CD4-positive, alpha-beta T cell treated with Interleukin-2 at 100 ng/mL for 4 hours (primary cell): ENCODE measurements around the gene SEC63.
"Not testable (repeated sequence)": the region's sequence is repeated elsewhere in the genome, so short reads cannot be mapped to it uniquely, and the experiment has no call there.

ENCODE experiments used
- DNase-seq: peaks from one replicate; pipeline ENCODE4 v3.0.0-alpha.2; 2020; ENCODE audit warnings: low spot score

SEC63 gene

DNA sequence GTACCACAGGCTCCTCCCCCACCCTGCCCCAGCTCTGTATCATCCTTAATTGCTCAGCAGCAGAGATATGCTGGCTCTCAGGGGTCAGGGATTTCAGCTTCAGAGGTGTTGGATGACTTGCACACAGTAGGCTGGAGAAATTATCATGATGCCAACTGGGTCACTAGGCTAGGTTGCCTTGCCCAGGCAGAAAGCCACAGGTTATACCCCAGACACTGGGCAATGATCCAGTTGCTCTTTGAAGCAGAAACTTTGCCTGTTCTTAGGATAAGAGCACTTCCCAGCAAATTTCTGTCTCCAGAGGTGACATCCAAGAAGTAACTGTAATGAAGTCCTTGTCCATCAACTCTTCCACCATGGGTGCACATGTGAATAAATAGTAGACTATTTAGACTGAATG lies 95.6 kb downstream of the SEC63 start:
- no peak for DNase-seq

DNA sequence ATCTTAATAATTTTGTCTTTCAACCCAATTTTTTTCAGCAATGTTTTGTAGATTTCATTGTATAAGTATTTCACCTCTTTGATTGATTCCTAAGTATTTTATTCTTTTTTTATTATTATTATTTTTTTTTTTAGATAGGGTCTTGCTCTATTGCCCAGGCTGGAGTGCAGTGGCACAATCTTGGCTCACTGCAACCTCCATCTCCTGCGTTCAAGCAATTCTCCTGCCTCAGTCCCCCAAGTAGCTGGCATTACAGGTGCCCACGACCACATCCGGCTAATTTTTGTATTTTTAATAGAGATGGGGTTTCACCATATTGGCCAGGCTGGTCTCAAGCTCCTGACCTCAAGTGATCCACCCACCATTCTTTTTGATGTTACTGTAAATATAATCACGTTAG lies 97.0 kb downstream of the SEC63 start:
- DNase-seq: not testable (repeated sequence)

- DNase-seq: not testable (repeated sequence)
Measured at GRCh38 chr6:107860144-107860543, 97.9 kb downstream of the SEC63 start.

DNA sequence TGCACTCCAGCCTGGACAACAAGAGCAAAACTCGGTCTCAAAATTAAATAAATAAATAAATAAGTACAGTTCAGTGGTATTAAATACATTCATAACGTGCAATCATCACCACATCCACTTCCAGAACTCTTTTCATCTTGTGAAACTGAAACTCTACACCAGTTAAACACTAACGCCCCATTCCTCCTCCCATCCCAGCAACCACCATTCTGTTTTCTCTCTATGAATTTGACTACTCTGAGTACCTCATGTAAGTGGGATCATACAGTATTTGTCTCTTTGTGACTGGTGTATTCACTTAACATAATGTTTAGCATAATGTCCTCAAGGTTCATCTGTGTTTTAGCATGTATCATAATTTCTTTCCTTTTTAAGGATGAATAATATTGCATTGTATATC lies 104.8 kb downstream of the SEC63 start:
- DNase-seq: no peak

GRCh38 chr6:107849325-107849724 lies 108.7 kb downstream of the SEC63 start:
- no peak for DNase-seq

DNA sequence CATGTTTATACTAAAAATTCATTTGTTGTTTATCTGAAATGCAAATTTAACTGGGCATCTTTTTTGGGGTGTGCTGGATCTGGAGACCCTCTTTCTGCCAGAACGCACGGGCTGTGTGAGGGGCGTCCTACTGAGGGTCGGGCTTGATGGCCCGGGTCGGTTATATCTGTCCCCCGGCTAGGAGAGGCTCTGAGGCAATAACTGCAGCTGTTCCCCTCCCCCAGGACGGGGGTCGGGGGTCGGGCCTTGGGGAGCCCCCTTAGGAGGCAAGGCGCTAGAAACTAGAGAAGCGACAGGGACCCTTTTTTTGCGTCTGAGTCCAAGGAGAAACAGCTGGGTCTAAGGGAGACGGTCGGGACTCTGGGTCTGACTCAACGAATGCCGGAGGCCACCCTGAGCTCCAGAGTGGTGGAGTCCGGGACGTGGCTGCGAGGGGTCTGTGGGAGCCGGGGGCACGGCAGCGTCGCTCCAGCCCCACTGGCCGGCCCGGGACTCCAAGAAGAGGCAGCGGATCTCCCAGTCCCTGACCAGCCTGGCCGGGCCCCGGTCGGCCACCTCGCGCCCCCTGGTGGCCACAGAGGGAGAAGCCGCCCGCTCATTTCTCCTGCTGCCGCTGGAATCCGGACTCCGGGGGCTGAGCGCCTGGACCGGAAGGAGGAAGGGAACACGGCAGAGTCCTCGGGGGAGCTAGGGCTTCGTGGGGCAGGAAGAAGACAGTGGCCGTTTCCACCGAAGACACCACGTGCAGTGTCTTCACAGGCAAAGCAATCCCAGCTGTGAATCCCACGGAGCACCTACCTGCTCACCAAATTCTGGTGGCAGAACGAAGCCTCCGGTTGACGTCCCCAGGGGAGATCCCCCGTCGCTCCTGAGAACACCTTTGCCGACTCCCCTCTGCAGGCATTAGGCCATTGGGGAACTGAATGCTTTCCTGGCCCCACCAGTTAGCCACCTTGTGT lies 109.9 kb downstream of the SEC63 start:
- peak; percentile 80 for DNase-seq

GRCh38 chr6:107846262-107846795 lies 111.7 kb downstream of the SEC63 start:
- no peak for DNase-seq

DNA sequence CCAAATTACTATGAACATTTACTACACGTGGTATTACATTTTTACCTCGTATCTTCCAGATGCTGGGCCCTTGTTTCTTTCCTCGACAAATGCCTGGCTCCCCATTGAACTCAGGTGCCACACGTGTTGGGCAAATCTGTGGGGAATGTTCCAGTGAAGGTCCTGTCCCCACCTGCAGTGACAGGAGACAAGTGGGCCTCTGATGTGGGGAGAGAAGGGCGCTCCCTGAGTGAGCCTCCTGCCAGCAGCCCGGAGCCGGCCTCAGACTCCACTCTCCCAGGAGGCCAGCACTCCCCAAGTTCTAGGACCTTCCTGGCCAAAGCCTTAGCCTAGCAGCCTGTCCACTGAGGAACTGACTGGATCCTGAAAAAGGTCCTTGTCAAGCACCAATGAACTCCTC lies 112.2 kb downstream of the SEC63 start:
- DNase-seq: no peak

DNA sequence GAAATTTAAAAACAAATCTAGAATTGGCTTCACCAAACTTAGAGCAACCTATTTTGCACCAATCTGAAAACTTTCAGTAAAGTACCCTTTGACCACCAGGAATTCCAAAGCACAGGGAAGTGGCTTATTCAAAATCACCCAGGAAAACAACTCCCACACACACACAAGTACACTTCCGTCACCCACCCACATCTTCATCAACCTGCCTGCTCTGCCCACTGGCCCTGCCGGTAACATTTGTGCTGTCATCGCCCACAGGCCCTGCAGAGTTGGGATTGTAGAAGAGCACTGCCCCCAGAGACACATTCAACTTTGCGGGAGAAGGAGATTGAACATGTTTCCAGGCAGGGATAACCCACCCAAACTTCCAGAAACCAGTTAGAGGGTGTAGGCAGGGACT lies 114.6 kb downstream of the SEC63 start:
- DNase-seq: no peak

- DNase-seq: no peak
Measured at GRCh38 chr6:107841275-107841670, 116.7 kb downstream of the SEC63 start.

DNA sequence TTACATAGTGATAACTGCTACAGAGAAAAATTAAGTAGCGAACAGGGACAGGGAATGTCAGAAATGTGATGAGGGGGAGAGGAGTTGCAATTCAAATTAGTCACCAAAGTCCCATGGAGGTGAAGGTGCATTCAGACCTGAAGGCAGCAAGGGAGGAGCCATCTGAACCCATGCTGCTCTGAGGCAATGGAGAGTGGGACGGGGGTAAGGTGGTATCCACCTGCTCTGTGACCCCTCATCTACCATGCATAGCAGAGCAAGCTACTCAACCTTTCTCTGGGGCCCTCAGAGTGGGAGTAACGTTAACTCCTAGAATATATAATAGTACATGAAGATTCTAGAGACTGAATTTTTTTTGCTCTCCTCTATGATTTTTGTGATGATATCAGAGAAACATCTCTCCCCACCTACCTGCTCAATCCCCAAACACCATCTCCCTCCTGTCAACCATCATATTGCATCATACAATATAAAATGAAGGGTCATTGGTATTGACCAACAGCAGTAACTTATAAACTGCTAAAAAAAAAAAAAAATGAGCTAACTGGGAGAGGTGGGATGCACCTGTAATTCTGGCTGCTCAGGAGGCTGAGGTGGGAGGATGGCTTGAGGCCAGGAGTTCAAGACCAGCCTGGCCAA lies 117.3 kb downstream of the SEC63 start:
- no peak for DNase-seq

GRCh38 chr6:107833136-107833535 lies 124.9 kb downstream of the SEC63 start:
- DNase-seq: no peak

DNA sequence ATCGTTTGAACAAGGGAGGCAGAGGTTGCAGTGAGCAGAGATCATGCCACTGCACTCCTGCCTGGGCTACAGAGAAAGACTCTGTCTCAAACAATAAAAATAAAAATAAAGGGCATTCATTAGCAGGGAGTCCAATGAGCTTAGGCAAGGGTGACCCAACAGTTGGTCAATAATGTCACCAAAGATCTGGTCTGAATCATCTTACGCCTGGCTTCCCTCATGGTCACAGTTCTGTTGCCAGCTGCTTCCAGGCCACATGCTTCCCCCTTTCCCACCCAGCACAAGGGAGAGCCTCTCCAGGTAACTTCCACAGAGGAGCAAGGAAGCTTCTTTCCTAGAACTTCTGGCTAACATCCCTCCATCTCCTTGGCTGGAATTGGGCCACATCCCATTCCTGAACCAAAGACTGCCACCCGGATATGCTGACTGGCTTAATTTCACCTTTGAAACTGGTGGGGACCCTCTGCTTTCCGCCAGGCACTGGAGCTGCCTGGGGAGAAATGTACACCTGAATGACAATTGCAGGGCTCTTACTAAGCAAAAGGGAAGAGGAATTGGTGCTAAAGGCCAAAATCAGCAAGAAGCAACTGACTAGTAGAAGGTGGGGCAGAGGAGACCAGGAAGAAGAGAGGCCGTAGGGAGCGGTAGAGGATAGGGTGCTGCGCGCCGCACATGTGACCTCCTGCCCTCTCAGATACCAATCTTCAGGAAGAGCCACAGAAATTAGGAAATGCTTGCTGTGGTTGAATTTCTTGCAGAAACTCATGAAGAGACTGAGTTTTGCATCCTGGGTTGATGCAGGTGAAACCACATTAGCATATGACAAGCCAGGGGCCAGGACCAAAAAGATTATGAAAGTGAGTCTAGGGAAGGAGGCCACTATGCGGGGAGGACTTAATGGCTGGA lies 125.6 kb downstream of the SEC63 start:
- DNase-seq: no peak

GRCh38 chr6:107830060-107830459 lies 127.9 kb downstream of the SEC63 start:
- no peak for DNase-seq

DNA sequence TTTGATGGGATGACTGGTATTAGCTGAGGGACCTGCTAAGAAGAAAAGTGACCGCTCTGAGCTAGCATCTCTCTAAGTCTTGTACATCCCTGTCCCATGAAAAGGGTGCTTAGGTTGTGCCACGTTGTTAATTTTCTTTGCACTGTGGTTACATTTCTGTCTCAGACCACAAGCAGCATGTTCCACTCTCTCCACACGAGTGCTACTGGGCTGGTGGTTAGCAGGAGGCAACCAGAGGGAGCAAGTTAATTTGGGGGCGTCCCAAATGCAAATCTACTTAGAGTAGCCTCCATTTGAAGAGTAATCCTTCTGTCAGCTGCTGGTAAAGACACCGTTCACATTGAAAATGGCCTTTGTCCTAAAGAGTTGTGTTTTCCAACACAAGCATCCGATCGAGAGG lies 130.5 kb downstream of the SEC63 start:
- no peak for DNase-seq

- DNase-seq: peak; percentile 84
Measured at GRCh38 chr6:107823047-107823557, 134.9 kb downstream of the SEC63 start.

GRCh38 chr6:107822176-107823046 lies 135.6 kb downstream of the SEC63 start:
- peak; percentile 85 for DNase-seq

DNA sequence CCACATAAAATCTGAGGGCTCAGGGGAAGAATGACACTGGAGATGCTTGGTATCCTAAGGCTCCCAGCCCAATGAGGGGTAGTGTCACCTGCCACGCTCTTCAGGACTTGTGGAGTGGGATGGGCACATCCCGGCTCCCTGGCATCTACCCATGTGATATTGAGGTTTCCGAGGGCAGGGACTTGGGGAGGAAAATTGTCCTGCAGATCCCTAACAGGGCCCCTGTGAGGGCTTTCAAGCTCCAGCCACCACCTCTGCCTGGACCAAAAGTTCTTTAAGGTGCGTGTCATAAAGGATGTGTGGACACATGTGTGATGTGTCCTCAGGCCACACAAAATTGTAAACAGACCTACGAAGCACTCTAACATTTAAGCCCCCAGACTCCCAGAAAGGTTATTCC lies 136.4 kb downstream of the SEC63 start:
- no peak for DNase-seq

DNA sequence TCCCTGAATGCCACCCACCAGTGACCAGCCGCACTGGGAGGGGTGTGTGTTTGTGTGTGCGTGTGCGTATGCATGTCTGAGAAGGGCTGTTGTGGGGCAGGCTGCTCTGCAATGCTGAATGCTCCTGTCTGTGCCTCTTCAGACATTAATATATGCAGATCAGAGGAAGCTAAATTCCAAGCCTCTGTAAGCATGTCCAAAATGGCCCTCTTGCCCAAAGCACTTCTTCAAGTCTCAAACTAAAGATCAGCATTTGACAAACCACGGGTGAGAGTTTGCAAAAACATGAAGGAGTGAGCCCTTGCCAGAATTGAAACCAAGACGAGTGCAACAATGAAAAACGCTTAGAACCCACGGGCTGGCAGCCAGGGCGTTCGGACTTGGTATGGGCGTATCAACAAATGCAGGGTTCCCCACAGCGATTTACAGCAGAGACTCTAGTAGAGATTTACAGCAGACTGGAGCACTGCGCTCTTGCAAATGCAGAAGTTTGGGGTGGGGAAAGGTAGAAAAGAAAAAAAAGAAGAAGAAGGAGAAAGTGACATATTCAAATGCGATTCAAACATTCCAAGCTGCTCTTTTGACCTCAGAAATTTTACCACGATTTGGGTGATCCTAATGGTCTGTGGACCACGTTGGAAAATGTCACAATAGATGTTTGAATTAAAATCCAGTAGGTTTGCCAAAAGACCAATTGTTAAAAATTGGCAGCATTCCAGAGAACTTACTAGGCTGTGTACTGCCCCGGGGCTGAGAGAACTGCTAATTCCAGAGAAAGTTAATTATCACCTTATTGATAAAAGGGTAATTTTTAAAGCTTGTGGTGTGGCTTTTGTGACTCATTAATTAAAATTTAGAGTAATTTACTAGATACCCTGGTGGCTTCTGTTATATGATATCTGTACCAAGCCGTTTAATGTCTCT lies 137.4 kb downstream of the SEC63 start:
- DNase-seq: peak; percentile 60

DNA sequence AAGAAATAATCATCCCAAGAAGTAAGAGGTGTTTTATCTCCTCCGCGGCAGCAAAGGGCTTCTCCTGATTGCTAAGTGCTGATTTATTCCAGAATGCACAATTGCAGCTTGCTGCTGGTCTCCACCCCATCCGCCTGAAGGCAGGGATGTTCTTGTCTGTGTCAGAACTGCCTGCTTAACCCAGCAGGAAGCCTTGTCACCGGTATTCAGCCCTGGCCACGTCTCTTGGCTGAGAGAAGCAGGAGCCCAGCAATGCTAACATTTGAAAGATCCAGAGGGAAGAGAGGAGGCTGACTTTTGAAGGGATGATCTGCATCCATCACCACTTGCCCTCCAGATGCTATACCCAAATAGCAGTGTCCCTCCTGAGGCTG lies 138.1 kb downstream of the SEC63 start:
- DNase-seq: peak; percentile 51
